Measurements from ENCODE around the gene TGFA.

TGFA gene

DNA sequence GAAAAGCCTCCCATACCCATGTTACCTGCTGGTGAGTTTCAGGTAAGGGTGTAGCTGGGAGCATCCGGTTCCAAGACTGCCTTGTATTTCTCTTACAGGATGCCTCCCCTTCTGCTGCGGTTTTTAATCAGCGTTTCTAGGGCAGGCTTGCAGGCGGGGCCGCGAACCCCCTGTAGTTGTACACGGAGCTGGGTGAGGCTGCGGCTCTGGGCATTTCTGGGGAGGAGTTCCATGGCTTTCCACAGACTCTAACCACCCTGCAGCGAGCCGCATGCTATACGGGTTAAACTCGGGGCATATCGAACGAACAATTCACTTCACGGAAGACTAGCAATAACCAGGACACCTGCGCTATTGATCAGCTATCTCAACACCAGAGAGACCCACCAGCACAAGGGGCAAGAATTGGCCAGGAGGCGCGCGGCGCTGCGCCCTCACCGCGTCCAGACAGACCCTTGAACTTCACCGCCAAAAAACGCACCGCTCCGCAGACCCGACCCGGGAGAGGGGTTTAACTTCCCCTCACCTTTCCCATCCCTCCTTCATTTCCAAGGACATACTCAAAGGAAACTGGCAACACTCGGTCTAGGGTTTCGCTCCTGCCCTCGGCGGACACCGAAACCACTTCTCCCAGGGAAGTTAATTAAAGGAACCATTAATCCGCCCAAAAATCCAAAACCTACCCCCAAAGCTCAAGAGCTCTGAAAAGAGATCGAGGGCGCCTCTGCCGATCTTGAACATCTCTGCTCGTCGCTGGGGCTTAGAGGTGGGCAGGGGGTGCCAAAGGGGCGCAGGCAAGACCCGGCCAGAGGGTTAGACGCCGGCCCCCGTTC is 909 bp downstream of the TGFA start:
- peak; percentile 19 for DNase-seq

GRCh38 chr2:70551167-70551566 is 2.5 kb downstream of the TGFA start:
- peak; percentile 32 for DNase-seq

DNA sequence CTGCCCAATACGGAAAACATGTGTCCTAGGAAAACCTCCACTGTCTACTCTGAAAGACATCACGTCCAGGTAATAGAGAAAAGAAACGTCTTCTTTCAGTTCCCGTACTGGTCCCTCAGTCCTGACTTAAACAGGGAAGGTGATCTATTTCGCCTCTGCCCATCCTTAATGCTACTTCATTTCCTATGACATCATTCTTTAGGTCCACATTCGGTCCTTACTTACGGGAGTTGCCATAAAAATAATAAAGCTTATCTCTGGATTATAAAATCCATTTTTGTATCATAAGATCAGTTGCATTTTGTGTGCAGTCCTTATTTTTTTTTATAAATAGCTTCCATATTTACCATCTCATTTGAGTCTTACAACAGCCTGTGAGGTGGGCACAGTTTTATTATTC is 3.7 kb downstream of the TGFA start:
- DNase-seq = no peak

- no peak for DNase-seq
These were observed 4.4 kb downstream of the TGFA start for GRCh38 chr2:70549064-70549710.

DNA sequence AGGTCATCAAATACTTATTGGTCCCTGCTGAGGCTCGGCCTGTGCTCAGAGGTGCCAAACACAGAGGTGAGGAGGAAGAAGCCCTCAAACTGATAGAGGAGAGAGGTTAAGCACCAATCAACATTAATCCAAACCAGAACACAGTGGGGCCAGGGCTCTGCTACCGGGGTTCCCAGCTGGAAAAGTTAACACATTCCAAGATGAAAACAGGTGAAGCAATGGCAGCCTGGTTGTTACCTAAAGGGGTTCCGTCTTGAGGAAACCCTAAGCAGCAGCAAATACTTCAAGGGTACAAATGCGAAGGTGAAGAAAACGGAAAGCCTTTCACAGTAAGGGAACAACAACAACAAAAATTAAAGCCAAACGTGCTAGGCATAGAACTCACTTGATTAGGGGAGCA is 5.4 kb downstream of the TGFA start:
- no peak for DNase-seq

DNA sequence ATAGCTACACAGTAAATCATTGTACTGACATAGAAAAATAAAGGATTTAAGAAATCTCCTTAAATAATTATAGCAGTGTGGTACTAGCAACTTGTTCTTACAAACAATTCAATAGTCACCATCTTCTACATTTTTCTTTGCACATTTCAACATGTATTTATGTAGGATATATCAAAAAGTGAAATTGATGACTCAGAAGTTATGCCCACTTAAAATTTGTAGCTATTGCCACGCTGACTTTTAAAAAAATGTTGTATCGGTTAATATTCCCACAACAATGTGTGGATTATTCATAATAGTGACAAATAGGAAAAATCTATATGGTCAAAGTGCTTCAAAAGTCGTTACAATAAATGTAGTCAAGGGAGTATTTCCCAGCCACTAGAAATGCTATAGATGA is 6.7 kb downstream of the TGFA start:
- DNase-seq = no peak

GRCh38 chr2:70546376-70546775 is 7.2 kb downstream of the TGFA start:
- DNase-seq = peak; percentile 20

DNA sequence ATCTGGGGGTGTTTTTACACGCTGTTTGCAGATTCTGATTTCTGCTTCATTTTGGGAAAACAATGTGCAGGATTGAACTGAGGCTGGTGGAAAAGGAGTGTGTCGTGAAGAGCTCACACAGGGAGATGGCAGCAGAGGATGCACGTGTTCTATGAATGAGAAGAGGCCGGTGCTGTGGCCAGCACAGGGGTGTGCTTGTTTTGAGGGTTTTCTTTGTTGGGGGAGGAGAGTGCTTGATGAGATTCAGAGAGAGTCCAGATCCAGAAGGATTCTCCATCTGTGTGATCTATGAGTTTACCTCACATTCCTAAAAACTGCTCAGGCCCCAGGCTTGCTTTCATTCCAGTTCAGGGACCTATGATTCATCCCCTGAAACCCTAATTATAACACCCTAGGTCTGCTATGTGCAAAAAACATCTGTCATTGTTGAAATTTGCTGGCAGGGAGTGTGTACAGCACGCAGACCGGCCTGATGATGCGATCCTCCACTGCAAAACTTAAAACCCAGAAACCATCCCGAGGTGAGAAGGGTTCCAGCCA is 12.1 kb downstream of the TGFA start:
- peak; percentile 51 for DNase-seq

GRCh38 chr2:70537840-70538239 is 15.8 kb downstream of the TGFA start:
- no peak for DNase-seq

DNA sequence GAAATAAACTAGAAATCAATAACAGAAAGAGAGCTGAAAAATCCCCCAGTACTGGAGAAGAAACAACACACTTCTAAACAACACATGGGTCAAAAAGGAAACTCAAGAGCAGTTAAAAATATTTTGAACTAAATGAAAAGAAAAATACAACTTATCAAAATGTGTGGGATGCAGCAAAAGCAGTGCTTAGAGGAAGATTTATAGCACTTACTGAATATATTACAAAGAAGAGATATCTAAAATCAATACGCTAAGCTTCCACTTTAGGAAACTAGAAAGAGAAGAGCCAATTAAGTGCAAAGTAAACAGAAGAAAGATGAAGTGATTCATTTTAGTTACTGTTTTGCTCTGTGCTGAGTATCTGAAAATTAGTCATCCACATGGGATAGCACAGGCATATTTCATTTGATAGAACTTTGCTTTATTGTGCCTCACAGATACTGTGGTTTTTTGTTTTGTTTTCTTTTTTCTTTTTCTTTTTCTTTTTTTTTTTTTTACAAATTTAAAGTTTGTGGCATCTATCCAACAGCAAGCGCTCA is 17.0 kb downstream of the TGFA start:
- no peak for DNase-seq

- no peak for DNase-seq
These were observed 18.1 kb downstream of the TGFA start for GRCh38 chr2:70535573-70535972.

- DNase-seq = no peak
These were observed 19.3 kb downstream of the TGFA start for GRCh38 chr2:70534183-70534836.

DNA sequence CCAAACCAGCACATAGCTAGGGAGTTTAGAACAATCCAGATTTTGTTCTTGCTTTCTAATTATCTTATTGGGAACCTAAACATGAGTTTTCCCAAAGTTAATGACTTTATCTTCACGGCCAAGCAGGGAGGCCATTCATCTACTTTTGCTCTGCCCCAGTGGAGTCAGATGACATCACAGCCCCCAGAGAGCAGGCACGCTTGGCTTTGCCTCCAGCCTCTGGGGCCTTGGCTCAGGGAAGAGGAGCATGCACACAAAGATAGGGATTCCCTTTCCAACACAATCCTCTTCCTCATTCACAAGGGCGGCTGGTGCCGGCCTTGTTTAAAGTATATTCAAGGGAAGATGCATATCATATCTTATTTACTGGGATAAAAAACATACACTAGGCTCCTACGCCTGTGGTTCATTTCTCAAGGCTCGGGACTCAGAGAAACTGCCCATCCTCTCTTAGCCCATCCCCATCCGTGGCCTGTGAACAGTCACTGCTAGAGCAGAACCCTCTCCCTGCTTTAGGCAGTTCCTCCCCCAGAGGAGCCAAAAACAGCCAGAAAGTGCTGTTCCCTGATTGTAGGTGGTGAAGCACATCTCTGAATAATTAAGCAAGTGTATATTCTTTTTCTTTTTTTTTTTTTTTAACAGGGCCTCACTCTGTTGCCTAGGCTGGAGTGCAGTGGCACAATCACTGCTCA is 21.2 kb downstream of the TGFA start:
- no peak for DNase-seq

GRCh38 chr2:70531419-70532086 is 22.1 kb downstream of the TGFA start:
- no peak for DNase-seq

- DNase-seq = no peak
These were observed 24.0 kb downstream of the TGFA start for GRCh38 chr2:70529610-70530009.

DNA sequence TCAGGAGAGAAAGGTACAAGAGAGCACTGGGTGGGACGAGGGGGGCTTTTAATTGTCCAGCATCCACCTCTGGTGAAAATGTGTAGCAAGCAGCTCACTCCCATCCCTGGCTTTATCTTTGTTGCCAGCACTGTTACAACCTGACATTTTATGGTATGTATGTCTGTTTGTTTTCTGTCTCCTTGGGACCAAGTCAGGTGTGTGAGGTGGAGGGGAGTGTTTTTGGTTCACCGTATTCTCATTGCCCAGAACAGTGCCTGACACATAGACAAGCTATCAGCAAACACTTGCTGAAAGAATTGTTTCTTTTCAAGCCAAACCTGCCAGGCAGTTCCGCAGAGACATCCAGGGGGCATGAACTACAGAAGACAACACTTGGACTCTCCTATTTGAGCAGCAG is 24.7 kb downstream of the TGFA start:
- DNase-seq = no peak

- DNase-seq = no peak
These were observed 25.4 kb downstream of the TGFA start for GRCh38 chr2:70528276-70528675.

GRCh38 chr2:70527447-70528080 is 26.1 kb downstream of the TGFA start:
- DNase-seq = peak; percentile 80

- no peak for DNase-seq
These were observed 27.5 kb downstream of the TGFA start for GRCh38 chr2:70526126-70526525.

- peak; percentile 78 for DNase-seq
These were observed 28.6 kb downstream of the TGFA start for GRCh38 chr2:70525032-70525431.

All from kidney glomerular epithelial cell (primary cell).